GM19239 (cell line): ENCODE data around the gene TYMS.

Experiments used
- DNase-seq: peaks from one replicate; pipeline ENCODE4 v3.0.0; 2011; ENCODE audit warnings: low spot score; ENCODE audit not compliant: insufficient read length
- FAIRE-seq: peaks from 2 replicates; lab custom pipeline; 2011; peaks lifted over from hg19 to GRCh38; lab: Jason Lieb, UNC

TYMS gene

GRCh38 chr18:657311-658000, at the start of gene TYMS:
TYMS (plus strand) TSS chr18:657653; CDS start chr18:657743, 90 bp downstream.
- peak; percentile 40 for DNase-seq
- FAIRE-seq, result peak; percentile 79

GRCh38 chr18:607930-608329, 49.5 kb upstream of the TYMS start:
- no peak for DNase-seq
- FAIRE-seq, result no peak

- DNase-seq (no peak), FAIRE-seq (no peak)
Measured at GRCh38 chr18:610214-610928, 47.1 kb upstream of the TYMS start.

GRCh38 chr18:612156-612555, 45.3 kb upstream of the TYMS start:
- no peak for DNase-seq
- no peak for FAIRE-seq

- DNase-seq (no peak), FAIRE-seq (no peak)
Measured at GRCh38 chr18:614193-614592, 43.3 kb upstream of the TYMS start.

GRCh38 chr18:615092-615521, 42.3 kb upstream of the TYMS start:
- no peak for FAIRE-seq

GRCh38 chr18:615773-616172, 41.7 kb upstream of the TYMS start:
- FAIRE-seq (no peak), DNase-seq (no peak)

More at GRCh38 chr18:615092-615521, 42.3 kb upstream of the TYMS start:
- no peak for DNase-seq

GRCh38 chr18:616380-616995, 41.0 kb upstream of the TYMS start:
- DNase-seq (peak; percentile 23), FAIRE-seq (peak; percentile 81)

- FAIRE-seq, result no peak
- no peak for DNase-seq
Measured at GRCh38 chr18:617970-618504, 39.4 kb upstream of the TYMS start.

- FAIRE-seq, result no peak
Measured at GRCh38 chr18:618618-619017, 38.8 kb upstream of the TYMS start.

GRCh38 chr18:621291-622043, 36.0 kb upstream of the TYMS start:
- DNase-seq, result no peak
- FAIRE-seq, result no peak

More at GRCh38 chr18:618618-619017, 38.8 kb upstream of the TYMS start:
- no peak for DNase-seq

GRCh38 chr18:622289-622688, 35.2 kb upstream of the TYMS start:
- DNase-seq (no peak), FAIRE-seq (no peak)

GRCh38 chr18:623761-624620, 33.5 kb upstream of the TYMS start:
- peak; percentile 28 for DNase-seq
- FAIRE-seq, result no peak

GRCh38 chr18:627231-627630, 30.2 kb upstream of the TYMS start:
- FAIRE-seq (no peak), DNase-seq (no peak)

- DNase-seq (no peak), FAIRE-seq (no peak)
Measured at GRCh38 chr18:629269-630150, 27.9 kb upstream of the TYMS start.

- DNase-seq (no peak), FAIRE-seq (no peak)
Measured at GRCh38 chr18:631560-631959, 25.9 kb upstream of the TYMS start.

GRCh38 chr18:634551-635045, 22.9 kb upstream of the TYMS start:
- DNase-seq, result no peak

GRCh38 chr18:635171-635570, 22.3 kb upstream of the TYMS start:
- FAIRE-seq, result no peak
- DNase-seq, result no peak

More at GRCh38 chr18:634551-635045, 22.9 kb upstream of the TYMS start:
- FAIRE-seq, result no peak
